NCI-H146 (cell line): ENCODE data around the gene EPHB1.

ENCODE experiments used
- DNase-seq: peaks from one replicate; lab custom pipeline; 2025; lab: John Stamatoyannopoulos, UW

The EPHB1 gene

GRCh38 chr3:135260025-135260424 lies 465.0 kb downstream of the EPHB1 start:
- no peak for DNase-seq

- no peak for DNase-seq
These were observed 466.2 kb downstream of the EPHB1 start for GRCh38 chr3:135261214-135261775.

DNA sequence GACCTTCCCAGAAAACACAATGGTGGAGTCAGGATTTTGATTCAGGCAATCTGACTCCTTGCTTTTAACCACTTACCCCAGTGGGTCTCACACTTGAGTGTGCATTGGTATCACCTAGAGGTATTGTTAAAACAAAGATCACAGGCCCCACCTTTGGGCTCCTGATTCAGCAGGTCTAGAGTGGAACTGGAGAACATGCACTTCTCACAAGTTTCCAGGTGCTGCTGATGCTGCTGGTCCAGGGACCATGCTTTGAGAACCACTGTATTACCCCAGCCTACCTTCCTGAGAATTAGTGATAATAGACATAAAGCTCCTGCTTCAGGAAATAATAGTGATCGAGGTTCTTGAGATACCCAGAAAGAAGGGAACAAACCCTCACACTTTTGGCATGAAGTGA lies 466.9 kb downstream of the EPHB1 start:
- no peak for DNase-seq

DNA sequence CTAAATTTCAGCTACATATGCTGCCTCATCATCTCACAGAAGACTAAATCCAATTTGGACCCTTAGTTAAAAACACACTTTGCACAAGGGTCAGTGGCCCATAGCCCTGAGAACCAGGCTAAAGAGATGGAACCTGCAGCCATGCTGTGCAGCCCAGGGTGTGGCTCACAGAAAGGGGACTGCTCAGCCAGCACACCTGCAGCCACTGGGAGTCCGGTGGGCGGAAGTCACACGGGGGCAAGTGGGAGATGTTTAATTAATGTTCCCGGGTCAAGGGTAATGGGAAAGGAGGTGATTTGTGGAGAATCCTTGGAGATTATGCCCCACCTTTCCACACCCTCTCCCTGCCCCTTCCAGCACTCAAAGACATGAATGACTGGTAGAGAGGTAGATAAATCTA lies 467.4 kb downstream of the EPHB1 start:
- no peak for DNase-seq

- no peak for DNase-seq
These were observed 468.3 kb downstream of the EPHB1 start for GRCh38 chr3:135263331-135263730.

- DNase-seq, result no peak
These were observed 472.4 kb downstream of the EPHB1 start for GRCh38 chr3:135267487-135267886.

DNA sequence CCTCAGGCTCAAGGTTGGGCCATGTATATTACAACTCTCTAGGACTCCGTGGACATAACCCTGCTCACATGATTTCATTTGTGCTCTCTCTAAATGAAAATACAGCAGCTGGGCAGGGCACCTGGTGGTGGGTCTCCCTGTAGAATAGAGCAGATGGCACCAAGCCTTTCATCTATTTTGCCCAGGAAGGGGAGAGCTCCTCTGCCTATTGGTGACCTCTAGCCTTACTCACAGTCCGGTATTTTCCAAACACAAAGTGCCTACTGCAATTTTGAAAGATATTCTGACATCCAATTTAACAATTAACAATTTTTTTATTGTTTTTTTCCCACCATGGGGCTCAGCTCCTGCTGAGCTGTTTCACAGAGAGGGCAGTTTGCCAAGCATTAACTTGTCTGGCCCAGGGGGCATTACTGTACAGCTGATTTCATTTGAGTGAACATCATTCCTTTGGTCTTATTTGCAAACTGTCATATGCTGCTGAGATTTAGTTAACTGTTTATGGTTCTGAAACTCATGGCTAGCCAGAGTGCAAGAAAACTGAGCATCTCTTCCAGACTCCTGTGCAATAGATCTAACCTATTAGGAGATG lies 474.0 kb downstream of the EPHB1 start:
- peak; percentile 97 for DNase-seq

DNA sequence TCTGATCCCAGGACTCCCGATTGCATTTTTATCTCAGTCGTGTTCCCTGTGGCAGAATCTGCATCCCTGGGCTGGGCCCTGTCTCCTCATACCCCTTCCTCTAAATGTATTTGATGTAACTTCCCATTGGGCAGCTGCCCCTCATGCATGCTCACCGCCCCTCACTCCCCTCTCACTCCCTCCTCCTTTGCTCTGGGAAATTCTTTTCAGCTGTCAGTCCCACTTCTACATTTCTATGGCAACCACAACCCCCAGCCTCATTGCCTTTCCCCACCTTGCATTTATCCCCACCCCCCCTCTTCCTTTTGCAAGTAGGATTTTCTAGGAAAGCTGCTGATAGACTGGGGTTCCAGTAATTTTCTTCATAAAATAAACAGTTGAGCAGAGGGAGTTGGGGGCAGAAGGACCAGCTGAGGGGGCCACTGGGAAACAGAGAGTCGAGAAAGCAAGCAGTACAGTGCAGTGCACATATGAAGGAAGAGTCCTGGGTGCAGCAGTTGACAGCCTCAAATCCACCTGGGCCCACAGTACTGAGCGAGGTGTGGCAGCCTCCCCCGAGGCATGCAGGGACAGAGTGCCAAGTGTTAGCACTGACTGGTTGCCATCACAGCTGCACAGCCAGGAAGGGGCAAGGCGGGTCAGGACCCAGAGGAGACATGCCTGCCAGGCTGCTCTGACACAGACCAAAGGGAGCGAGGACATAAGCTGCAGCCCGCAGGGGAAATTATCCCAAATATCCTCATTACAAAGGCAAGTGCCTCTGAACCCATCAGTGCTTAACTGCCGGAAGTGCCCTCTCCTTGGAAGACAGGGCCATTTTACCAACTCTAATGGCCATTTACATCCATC lies 476.3 kb downstream of the EPHB1 start:
- no peak for DNase-seq

DNA sequence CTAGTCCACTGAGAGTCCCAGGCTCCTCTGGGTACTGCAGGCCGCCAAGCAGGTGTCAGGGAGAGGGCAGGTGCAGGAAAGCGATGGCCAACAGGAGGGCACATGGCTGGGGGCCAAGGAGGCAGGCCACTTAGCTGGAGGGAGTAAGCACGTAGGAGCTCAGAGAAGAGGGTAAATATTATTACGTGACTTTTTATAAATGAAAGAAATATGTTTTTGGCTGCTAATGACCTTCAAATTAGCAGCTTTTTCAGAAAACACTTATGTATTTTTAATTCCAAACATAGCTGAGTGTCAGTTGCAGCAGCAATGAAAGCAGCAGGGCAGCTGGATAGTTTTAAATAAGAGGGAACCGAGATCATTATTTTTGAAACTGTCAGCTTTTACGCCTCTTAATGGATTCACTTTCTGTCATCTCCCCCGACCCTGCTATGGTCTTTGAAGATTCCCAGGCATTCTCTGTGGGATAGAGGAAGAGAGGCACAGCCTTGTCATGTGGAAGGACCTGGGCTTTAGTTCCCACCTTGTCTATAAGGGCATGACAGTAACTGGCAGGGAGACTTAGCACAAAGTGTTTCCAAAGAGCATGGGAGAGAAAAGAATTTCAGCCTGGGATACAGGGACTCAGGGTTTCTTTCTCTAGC lies 477.1 kb downstream of the EPHB1 start:
- DNase-seq, result peak; percentile 92

DNA sequence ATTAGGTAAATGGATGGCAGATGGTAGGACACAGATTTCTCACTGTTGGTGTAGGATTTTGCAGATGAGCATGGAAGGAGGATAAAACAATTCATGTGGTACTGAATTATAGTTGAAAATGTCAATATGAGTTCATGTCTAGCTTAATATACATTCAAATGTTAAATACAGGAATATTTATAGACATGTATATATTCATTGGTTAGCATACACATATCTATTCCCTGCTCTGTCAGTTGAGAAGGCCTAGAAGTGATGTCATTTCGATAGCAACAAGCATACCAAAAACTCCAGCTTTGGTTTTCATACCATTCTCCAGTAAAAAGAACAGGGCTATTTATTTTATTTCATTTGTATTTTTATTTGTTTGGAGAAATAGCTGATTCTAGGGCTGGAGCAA lies 497.1 kb downstream of the EPHB1 start:
- DNase-seq, result no peak

DNA sequence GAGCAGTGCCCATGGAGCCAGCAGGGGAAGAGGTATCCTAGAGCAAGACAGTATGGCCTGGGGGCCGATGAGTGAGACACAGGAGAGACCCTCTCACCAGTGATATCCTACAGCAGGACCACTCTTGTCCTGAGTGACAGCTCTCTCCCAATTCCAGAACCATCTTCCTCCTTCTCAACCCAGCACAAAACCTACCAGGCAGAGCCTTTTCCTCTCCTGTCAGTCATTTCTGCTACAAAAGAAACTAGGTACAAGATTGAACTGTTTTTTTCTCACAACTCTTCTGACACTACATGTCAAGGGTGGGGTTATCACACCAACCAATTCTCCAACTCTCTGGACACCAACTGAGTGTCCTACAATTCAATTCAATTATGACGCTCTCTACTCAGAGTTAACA lies 506.6 kb downstream of the EPHB1 start:
- no peak for DNase-seq

DNA sequence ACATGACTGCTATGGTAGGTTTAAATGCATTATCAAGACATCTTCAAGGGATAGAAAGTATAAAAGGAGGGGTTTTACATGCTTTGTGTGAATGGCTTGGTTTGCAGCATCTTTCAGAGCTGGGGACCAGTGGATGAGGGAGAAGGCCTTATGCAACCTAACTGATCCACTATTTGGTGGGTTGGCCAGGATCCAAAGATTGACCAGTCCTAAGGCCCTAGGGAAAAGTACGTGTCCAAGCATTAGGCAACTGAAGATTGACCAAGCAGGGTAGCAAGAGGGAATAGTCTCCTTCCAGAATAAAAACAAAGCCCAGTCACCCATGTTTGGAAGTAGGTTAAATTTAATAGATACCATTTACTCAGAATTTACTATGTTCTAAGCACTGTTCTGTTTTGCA lies 509.3 kb downstream of the EPHB1 start:
- no peak for DNase-seq
